ENCODE measurements around the gene FARS2.

DNA sequence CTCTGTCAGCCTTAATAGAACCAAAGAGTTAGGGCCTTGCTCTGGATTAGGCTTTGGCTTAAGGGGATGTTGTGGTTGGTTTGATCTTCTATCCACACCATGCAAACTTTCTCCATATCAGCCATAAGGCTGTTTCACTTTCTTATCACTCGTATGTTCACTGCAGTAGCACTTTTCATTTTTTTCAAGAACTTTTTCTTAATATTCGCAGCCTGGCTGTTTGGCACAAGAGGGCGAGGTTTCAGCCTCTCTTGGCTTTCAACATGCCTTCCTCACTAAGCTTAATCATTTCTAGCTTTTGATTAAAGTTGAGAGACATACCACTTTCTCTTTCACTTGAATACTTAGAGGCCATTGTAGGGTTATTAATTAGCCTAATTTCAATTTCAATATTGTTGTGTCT is 552.3 kb downstream of the FARS2 start:
- TF ChIP-seq RARG (CRISPR knock-in tag; IDR thresholded peaks at IDR 0.05; ENCODE audit: low read depth) (no peak), ZBTB7B (CRISPR knock-in tag; IDR thresholded peaks at IDR 0.05) (no peak)
- TF ChIP-seq, protein P1, sequence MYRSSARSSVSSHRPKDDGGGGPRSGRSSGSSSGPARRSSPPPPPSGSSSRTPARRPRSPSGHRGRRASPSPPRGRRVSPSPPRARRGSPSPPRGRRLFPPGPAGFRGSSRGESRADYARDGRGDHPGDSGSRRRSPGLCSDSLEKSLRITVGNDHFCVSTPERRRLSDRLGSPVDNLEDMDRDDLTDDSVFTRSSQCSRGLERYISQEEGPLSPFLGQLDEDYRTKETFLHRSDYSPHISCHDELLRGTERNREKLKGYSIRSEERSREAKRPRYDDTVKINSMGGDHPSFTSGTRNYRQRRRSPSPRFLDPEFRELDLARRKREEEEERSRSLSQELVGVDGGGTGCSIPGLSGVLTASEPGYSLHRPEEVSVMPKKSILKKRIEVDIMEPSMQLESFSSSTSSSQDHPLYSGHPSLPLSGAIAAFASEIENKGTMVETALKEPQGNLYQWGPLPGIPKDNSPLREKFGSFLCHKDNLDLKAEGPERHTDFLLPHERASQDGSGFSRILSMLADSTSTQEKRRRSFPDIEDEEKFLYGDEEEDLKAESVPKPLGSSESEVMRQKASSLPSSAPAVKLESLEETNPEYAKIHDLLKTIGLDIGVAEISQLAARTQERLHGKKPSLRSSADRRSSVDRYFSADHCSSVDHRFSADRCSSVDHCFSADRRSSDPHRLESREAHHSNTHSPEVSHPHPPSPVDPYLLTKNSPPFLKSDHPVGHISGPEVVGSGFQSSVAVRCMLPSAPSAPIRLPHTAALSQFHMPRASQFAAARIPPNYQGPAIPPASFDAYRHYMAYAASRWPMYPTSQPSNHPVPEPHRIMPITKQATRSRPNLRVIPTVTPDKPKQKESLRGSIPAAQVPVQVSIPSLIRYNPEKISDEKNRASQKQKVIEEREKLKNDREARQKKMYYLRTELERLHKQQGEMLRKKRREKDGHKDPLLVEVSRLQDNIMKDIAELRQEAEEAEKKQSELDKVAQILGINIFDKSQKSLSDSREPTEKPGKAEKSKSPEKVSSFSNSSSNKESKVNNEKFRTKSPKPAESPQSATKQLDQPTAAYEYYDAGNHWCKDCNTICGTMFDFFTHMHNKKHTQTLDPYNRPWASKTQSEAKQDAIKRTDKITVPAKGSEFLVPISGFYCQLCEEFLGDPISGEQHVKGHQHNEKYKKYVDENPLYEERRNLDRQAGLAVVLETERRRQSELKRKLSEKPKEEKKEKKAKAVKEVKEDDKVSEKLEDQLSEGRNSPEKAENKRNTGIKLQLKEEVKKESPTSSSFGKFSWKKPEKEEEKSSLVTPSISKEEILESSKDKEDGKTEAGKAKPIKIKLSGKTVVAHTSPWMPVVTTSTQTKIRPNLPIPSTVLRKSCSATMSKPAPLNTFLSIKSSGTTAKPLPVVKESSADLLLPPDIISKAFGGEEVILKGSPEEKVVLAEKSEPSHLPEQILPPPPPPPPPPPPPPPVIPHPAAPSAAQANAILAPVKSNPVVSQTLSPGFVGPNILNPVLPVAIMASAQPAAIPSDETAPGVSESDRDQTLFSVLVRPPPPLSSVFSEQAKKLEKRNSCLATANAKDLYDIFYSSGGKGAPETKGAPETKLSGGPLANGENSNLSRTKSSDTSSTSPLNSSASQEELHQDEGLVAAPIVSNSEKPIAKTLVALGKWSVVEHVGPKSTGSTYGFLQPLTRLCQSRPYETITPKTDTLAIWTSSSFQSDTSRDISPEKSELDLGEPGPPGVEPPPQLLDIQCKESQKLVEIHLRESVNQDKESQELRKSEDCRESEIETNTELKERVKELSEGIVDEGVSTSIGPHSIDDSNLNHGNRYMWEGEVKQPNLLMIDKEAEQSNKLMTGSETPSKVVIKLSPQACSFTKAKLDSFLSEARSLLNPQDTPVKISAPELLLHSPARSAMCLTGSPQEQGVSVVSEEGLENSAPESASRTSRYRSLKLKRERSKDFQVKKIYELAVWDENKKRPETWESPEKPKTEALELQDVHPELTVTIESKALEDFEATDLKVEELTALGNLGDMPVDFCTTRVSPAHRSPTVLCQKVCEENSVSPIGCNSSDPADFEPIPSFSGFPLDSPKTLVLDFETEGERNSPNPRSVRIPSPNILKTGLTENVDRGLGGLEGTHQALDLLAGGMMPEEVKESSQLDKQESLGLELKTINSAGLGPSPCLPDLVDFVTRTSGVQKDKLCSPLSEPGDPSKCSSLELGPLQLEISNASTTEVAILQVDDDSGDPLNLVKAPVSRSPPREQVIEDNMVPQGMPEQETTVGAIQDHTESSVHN (CRISPR knock-in tag; IDR thresholded peaks at IDR 0.05), result no peak

Data from HepG2 (cell line).